ENCODE data around the gene CCDC149. TPM values are rescaled to one million over a fixed set of nuclear protein-coding genes. Genes with fewer than 3 reads are reported as not detected.

The CCDC149 gene
- total RNA-seq, 1 experiment from 2014 or later = 5.3 TPM

DNA sequence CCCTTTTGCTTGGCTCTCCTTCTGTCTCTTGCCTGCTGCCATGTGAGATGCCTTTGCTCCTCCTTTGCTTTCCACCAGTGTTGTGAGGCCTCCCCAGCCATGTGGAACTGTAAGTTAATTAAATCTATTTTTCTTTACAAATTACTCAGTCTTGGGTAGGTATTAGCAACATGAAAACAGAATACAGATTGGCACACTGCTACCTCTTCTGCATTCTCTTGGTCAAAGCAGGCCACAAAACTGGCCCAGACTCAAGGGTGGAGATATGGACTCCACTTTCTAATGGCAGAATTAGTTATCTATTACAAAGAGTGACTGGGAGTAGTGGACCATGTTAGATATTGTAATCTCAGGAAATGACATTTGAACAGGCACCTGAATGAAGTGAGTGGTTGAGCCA, 21.5 kb upstream of the CCDC149 start:
- Histone ChIP-seq H3K9me3 (ENCODE audit: control insufficient read depth in 1 of 2, insufficient read depth in 1 of 2, low read depth in 1 of 2, low read length in 2 of 2) (no peaks in the 10 kb centered on the region), H3K4me3 (replicated peaks in 1 of 2; ENCODE audit: low read depth in 1 of 2, low read length in 2 of 2) (no peak overlapping the region), H3K9ac (ENCODE audit: low read length) (no peak overlapping the region), H3K27ac (ENCODE audit: low read depth, low read length) (no peak overlapping the region), H3K9me2 (ENCODE audit: insufficient read depth) (no peaks in the 10 kb centered on the region), H3K27me3 (ENCODE audit: insufficient read depth, low read length) (peaks cover 6% of the 10 kb centered on the region; the same call in 1 of the 2 replicates), H3K4me1 (ENCODE audit: control insufficient read depth in 1 of 2, insufficient read depth in 2 of 2, low read length in 2 of 2) (no peaks in the 10 kb centered on the region), H4K20me1 (ENCODE audit: insufficient read depth) (no peaks in the 10 kb centered on the region), H3K79me2 (ENCODE audit: insufficient read depth, low read length) (no peaks in the 10 kb centered on the region), H2AFZ (ENCODE audit: low read depth, low read length, poor library complexity, severe bottlenecking) (no peak overlapping the region), H3K4me2 (ENCODE audit: low read length) (no peak overlapping the region), H3K36me3 (ENCODE audit: control insufficient read depth in 1 of 2, insufficient read depth in 2 of 2, low read length in 2 of 2) (no peaks in the 10 kb centered on the region)
- DNase-seq (ENCODE audit: low read depth, low spot score) = no peak
- RAD21 ChIA-PET (ENCODE audit: low non-redundant PET in 1 of 2, low total read pairs in 2 of 2, uncharacterized antibody in 2 of 2, unreplicated experiment in 2 of 2) = no interaction called here
- BruUV-seq (replicated peaks) = no TSS peak
- ATAC-seq = no peak
- POLR2A ChIA-PET = no interaction called here
- intact Hi-C loops (cut with micrococcal nuclease) = no loop called here
- no peak for TF ChIP-seq RAD21 (IDR thresholded peaks at IDR 0.05; ENCODE audit: low read depth)
- TF ChIP-seq SP1 (IDR thresholded peaks at IDR 0.05; ENCODE audit: low read depth) = no peak
- no peak for TF ChIP-seq POLR2AphosphoS5 (IDR thresholded peaks at IDR 0.05; ENCODE audit: low read depth, low read length)
- TF ChIP-seq, protein P1, sequence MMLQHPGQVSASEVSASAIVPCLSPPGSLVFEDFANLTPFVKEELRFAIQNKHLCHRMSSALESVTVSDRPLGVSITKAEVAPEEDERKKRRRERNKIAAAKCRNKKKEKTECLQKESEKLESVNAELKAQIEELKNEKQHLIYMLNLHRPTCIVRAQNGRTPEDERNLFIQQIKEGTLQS (IDR thresholded peaks at IDR 0.05) = no peak
- TF ChIP-seq ZBTB33 (IDR thresholded peaks at IDR 0.05; ENCODE audit: extremely low read depth, insufficient replicate concordance, low read length) = no peak
- TF ChIP-seq EZH2 (IDR thresholded peaks at IDR 0.05) = no peak
- no peak for TF ChIP-seq ZNF274 (IDR thresholded peaks at IDR 0.05; ENCODE audit: low read depth, low read length)
- no peak for TF ChIP-seq CBX3 (IDR thresholded peaks at IDR 0.05; ENCODE audit: low read depth)
- no peak for TF ChIP-seq EZH2phosphoT487 (IDR thresholded peaks at IDR 0.05; ENCODE audit: borderline replicate concordance)
- no peak for TF ChIP-seq CTCF (IDR thresholded peaks at IDR 0.05 in 2 of 3, conservative IDR thresholded peaks at IDR 0.05 in 1 of 3; ENCODE audit: borderline replicate concordance in 1 of 3, insufficient read depth in 1 of 3, low read depth in 2 of 3, low read length in 2 of 3)
- TF ChIP-seq CEBPB (IDR thresholded peaks at IDR 0.05; ENCODE audit: low read depth) = no peak
- no peak for TF ChIP-seq ZFX (IDR thresholded peaks at IDR 0.05)
- no peak for TF ChIP-seq JUND (IDR thresholded peaks at IDR 0.05)
- TF ChIP-seq REST (IDR thresholded peaks at IDR 0.05; ENCODE audit: low read depth) = no peak
- no peak for TF ChIP-seq YY1 (IDR thresholded peaks at IDR 0.05; ENCODE audit: extremely low read depth, insufficient replicate concordance, low read depth, low read length)
- TF ChIP-seq SRF (IDR thresholded peaks at IDR 0.05; ENCODE audit: low read depth) = no peak
- no peak for TF ChIP-seq SIN3A (IDR thresholded peaks at IDR 0.05; ENCODE audit: low read depth)
- CTCF ChIA-PET = no interaction called here
